ENCODE data around the gene TRAF3.

DNA sequence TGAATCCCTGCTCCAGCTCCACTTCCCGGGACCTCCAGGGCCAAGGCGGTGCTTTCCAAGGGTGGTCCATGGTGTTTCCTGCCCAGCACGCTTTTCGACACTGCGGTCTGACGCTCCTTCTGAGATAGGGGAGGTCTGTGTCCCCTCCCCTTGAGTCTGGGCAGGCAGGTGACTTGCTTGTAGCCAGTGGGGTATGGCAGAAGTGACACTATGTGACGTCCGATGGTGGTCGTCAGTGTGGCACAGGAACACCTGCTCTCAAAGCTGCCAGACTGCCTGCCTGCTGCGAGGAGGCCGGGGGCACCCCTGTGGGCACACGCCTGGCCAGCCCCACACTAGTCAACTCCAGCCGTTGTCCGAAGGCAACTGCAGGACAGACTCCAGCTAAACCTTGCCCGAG is 16.0 kb upstream of the TRAF3 start:
- TF ChIP-seq, protein P1, sequence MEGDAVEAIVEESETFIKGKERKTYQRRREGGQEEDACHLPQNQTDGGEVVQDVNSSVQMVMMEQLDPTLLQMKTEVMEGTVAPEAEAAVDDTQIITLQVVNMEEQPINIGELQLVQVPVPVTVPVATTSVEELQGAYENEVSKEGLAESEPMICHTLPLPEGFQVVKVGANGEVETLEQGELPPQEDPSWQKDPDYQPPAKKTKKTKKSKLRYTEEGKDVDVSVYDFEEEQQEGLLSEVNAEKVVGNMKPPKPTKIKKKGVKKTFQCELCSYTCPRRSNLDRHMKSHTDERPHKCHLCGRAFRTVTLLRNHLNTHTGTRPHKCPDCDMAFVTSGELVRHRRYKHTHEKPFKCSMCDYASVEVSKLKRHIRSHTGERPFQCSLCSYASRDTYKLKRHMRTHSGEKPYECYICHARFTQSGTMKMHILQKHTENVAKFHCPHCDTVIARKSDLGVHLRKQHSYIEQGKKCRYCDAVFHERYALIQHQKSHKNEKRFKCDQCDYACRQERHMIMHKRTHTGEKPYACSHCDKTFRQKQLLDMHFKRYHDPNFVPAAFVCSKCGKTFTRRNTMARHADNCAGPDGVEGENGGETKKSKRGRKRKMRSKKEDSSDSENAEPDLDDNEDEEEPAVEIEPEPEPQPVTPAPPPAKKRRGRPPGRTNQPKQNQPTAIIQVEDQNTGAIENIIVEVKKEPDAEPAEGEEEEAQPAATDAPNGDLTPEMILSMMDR (IDR thresholded peaks at IDR 0.05): no peak
- TF ChIP-seq POLR2A (IDR thresholded peaks at IDR 0.05) (no peak), POLR2AphosphoS5 (IDR thresholded peaks at IDR 0.05; ENCODE audit: insufficient read depth in 1 of 2, low read depth in 1 of 2) (no peak)
